ENCODE data around the gene SLC1A6.

- TF ChIP-seq CTCF (IDR thresholded peaks at IDR 0.05) (no peak), POLR2A (IDR thresholded peaks at IDR 0.05) (no peak), POLR2AphosphoS5 (IDR thresholded peaks at IDR 0.05) (no peak)
Observed at GRCh38 chr19:15022752-15023151, 43.1 kb upstream of the SLC1A6 start.

Measured in upper lobe of left lung (tissue), 4 donors.